GM23338 (cell line): ENCODE measurements around the gene GPR158. TPM values are rescaled to one million over a fixed set of nuclear protein-coding genes. Genes with fewer than 3 reads are reported as not detected.

Experiments used
- ATAC-seq: fragments of 200-7000 bp; cut with Tn5 transposase; 3 replicates; pipeline ENCODE4 v1.9.1; 2020
- DNase-seq: peaks from one replicate; pipeline ENCODE4 v3.0.0-alpha.2; 2015; ENCODE audit warnings: low spot score
- H2AFZ ChIP-seq: fragments of 200-600 bp; sonication (generic); 2 replicates; pipeline ENCODE4 v1.8.0; 2016; ENCODE audit warnings: antibody characterized with exemption, mild to moderate bottlenecking, moderate library complexity
- H3F3A ChIP-seq: fragments of 200-600 bp; sonication (generic); replicated peaks from 2 replicates; pipeline ENCODE4 v1.8.0; 2017; ENCODE audit warnings: antibody characterized with exemption, mixed run types, low read depth
- H3K27ac ChIP-seq: fragments of 200-600 bp; sonication (generic); 2 replicates; pipeline ENCODE4 v1.6.1; 2016; ENCODE audit warnings: low read depth
- H3K27me3 ChIP-seq: fragments of 200-600 bp; sonication (generic); 2 replicates; pipeline ENCODE4 v1.8.0; 2016; ENCODE audit warnings: mild to moderate bottlenecking, mixed run types, moderate library complexity; ENCODE audit not compliant: insufficient read depth
- H3K36me3 ChIP-seq: fragments of 200-600 bp; sonication (generic); 2 replicates; pipeline ENCODE4 v1.8.0; 2016; ENCODE audit warnings: mild to moderate bottlenecking; ENCODE audit not compliant: insufficient read depth
- H3K4me1 ChIP-seq: fragments of 200-600 bp; sonication (generic); 2 replicates; pipeline ENCODE4 v1.8.0; 2016; ENCODE audit warnings: mild to moderate bottlenecking, moderate library complexity; ENCODE audit not compliant: insufficient read depth
- H3K4me2 ChIP-seq: fragments of 200-600 bp; sonication (generic); 2 replicates; pipeline ENCODE4 v1.7.1; 2017; ENCODE audit warnings: mixed run types
- H3K4me3 ChIP-seq: fragments of 200-600 bp; sonication (generic); 2 replicates; pipeline ENCODE4 v1.6.1; 2016; ENCODE audit warnings: mixed run types
- H3K79me2 ChIP-seq: fragments of 200-600 bp; sonication (generic); replicated peaks from 2 replicates; pipeline ENCODE4 v1.8.0; 2017; ENCODE audit warnings: mild to moderate bottlenecking; ENCODE audit not compliant: insufficient read depth
- H3K9me2 ChIP-seq: fragments of 200-600 bp; sonication (generic); 2 replicates; pipeline ENCODE4 v1.8.0; 2017; ENCODE audit not compliant: insufficient read depth
- H4K20me1 ChIP-seq: fragments of 200-600 bp; sonication (generic); replicated peaks from 2 replicates; pipeline ENCODE4 v1.8.0; 2017; ENCODE audit warnings: mild to moderate bottlenecking; ENCODE audit not compliant: insufficient read depth
- H3K27ac Mint-ChIP-seq: 2 replicates; pipeline ENCODE4 v1.8.0; 2020; ENCODE audit warnings: inconsistent platforms, mild to moderate bottlenecking, moderate library complexity, mixed read lengths
- H3K27me3 Mint-ChIP-seq: 3 replicates; pipeline ENCODE4 v1.8.0; 2022; ENCODE audit warnings: low read depth, mild to moderate bottlenecking, moderate library complexity, mixed read lengths, inconsistent platforms; ENCODE audit not compliant: insufficient read depth, poor library complexity
- H3K36me3 Mint-ChIP-seq: 3 replicates; pipeline ENCODE4 v1.8.0; 2021; ENCODE audit warnings: low read depth, mild to moderate bottlenecking, inconsistent platforms, moderate library complexity, mixed read lengths
- H3K4me1 Mint-ChIP-seq: 3 replicates; pipeline ENCODE4 v1.8.0; 2020; ENCODE audit warnings: mild to moderate bottlenecking, inconsistent platforms, mixed read lengths
- H3K4me3 Mint-ChIP-seq: 3 replicates; pipeline ENCODE4 v1.8.0; 2021; ENCODE audit warnings: moderate library complexity, mild to moderate bottlenecking, inconsistent platforms, mixed read lengths
- H3K9me3 Mint-ChIP-seq: 3 replicates; pipeline ENCODE4 v1.8.0; 2020; ENCODE audit warnings: moderate library complexity, mild to moderate bottlenecking, inconsistent platforms, mixed read lengths
- CREB1 ChIP-seq: fragments of 250-450 bp; sonication (Bioruptor Pico); IDR thresholded peaks from 2 replicates; pipeline ENCODE4 v1.5.0; 2020; ENCODE audit warnings: low read depth, mild to moderate bottlenecking, moderate library complexity
- EZH2 ChIP-seq: fragments of 200-600 bp; sonication (generic); IDR thresholded peaks from one replicate; pipeline ENCODE4 v1.8.0; 2017; ENCODE audit warnings: antibody characterized with exemption, mild to moderate bottlenecking, low read depth; ENCODE audit not compliant: unreplicated experiment
- EZH2phosphoT487 ChIP-seq: fragments of 200-600 bp; sonication (generic); IDR thresholded peaks from one replicate; pipeline ENCODE4 v1.8.1; 2018; ENCODE audit warnings: antibody characterized with exemption; ENCODE audit not compliant: unreplicated experiment
- JUNB ChIP-seq: IDR thresholded peaks from one replicate; pipeline ENCODE4 v1.6.1; 2016; ENCODE audit warnings: antibody characterized with exemption; ENCODE audit not compliant: unreplicated experiment
- NANOG ChIP-seq: IDR thresholded peaks from 2 replicates; pipeline ENCODE4 v1.6.1; 2016; ENCODE audit warnings: antibody characterized with exemption, borderline replicate concordance
- POLR2AphosphoS5 ChIP-seq: IDR thresholded peaks from 2 replicates; pipeline ENCODE4 v1.6.1; 2016; ENCODE audit warnings: antibody characterized with exemption, low read depth
- ZNF114 ChIP-seq: fragments of 250-450 bp; sonication (Bioruptor Pico); IDR thresholded peaks from 2 replicates; pipeline ENCODE4 v1.5.0; 2020; ENCODE audit warnings: mild to moderate bottlenecking, moderate library complexity
- ZNF331 ChIP-seq: fragments of 250-450 bp; sonication (Bioruptor Pico); IDR thresholded peaks from 2 replicates; pipeline ENCODE4 v1.5.0; 2020; ENCODE audit warnings: low read depth, mild to moderate bottlenecking, moderate library complexity
- polyA plus RNA-seq: library from polyadenylated mRNA; unstranded; fragments of >200 nt; fragmentation: Nextera tagmentation; extraction: Ambion mirVana; gene quantifications from 2 replicates; pipeline ENCODE4 v1.2.1, GENCODE V29; 2016
- total RNA-seq: library from RNA; depleted of rRNA; stranded (reverse); fragments of >200 nt; shearing (Covaris generic); gene quantifications from 2 replicates; pipeline ENCODE4 v1.2.3, GENCODE V29; 2014
- TF ChIP-seq, protein P1 (sequence below): fragments of 250-450 bp; sonication (Bioruptor Pico); IDR thresholded peaks from 2 replicates; pipeline ENCODE4 v1.5.0; 2020; ENCODE audit warnings: mild to moderate bottlenecking, moderate library complexity
- TF ChIP-seq, protein P2 (sequence below): IDR thresholded peaks from one replicate; pipeline ENCODE4 v1.6.1; 2018; ENCODE audit warnings: antibody characterized with exemption; ENCODE audit not compliant: unreplicated experiment
- TF ChIP-seq, protein P3 (sequence below): IDR thresholded peaks from 2 replicates; pipeline ENCODE4 v1.6.1; 2016; ENCODE audit warnings: antibody characterized with exemption
- TF ChIP-seq, protein P4 (sequence below), 2 experiments: fragments of 200-600 bp in 1 of 2; sonication (generic) in 1 of 2; conservative IDR thresholded peaks; 2 replicates each; pipeline versions ENCODE4 v1.5.1 to v1.6.1; 2016 to 2017; ENCODE audit warnings: antibody characterized with exemption in 2 of 2, low read depth in 2 of 2, mild to moderate bottlenecking in 2 of 2, moderate library complexity in 1 of 2

The GPR158 gene
- total and polyA plus RNA-seq, 2 experiments from 2014 or later = 0.13 to 1.5 TPM

DNA sequence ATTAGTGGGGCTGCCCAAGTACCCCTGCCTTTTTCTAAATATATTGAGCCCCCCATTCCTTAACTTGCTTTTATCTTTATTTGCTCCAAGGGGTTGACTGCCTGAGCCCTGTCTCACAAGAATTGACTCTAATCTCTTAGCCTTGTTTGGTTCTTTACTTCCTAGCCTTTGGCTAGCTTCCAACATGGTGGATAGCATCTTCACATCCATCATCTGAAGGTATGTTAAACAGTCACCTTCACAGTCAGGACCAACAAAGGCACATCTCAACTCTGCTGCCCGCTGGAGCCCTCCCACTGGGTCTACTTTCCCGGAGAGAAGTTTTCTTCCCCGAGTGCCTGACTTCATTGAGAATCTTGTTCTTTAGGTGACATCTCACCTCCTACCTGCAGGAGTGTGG is 329.5 kb downstream of the GPR158 start (continued):
- TF ChIP-seq ZNF114 (CRISPR knock-in tag) (no peak), EZH2 (no peak), POLR2AphosphoS5 (no peak), JUNB (no peak)
- TF ChIP-seq, protein P1, sequence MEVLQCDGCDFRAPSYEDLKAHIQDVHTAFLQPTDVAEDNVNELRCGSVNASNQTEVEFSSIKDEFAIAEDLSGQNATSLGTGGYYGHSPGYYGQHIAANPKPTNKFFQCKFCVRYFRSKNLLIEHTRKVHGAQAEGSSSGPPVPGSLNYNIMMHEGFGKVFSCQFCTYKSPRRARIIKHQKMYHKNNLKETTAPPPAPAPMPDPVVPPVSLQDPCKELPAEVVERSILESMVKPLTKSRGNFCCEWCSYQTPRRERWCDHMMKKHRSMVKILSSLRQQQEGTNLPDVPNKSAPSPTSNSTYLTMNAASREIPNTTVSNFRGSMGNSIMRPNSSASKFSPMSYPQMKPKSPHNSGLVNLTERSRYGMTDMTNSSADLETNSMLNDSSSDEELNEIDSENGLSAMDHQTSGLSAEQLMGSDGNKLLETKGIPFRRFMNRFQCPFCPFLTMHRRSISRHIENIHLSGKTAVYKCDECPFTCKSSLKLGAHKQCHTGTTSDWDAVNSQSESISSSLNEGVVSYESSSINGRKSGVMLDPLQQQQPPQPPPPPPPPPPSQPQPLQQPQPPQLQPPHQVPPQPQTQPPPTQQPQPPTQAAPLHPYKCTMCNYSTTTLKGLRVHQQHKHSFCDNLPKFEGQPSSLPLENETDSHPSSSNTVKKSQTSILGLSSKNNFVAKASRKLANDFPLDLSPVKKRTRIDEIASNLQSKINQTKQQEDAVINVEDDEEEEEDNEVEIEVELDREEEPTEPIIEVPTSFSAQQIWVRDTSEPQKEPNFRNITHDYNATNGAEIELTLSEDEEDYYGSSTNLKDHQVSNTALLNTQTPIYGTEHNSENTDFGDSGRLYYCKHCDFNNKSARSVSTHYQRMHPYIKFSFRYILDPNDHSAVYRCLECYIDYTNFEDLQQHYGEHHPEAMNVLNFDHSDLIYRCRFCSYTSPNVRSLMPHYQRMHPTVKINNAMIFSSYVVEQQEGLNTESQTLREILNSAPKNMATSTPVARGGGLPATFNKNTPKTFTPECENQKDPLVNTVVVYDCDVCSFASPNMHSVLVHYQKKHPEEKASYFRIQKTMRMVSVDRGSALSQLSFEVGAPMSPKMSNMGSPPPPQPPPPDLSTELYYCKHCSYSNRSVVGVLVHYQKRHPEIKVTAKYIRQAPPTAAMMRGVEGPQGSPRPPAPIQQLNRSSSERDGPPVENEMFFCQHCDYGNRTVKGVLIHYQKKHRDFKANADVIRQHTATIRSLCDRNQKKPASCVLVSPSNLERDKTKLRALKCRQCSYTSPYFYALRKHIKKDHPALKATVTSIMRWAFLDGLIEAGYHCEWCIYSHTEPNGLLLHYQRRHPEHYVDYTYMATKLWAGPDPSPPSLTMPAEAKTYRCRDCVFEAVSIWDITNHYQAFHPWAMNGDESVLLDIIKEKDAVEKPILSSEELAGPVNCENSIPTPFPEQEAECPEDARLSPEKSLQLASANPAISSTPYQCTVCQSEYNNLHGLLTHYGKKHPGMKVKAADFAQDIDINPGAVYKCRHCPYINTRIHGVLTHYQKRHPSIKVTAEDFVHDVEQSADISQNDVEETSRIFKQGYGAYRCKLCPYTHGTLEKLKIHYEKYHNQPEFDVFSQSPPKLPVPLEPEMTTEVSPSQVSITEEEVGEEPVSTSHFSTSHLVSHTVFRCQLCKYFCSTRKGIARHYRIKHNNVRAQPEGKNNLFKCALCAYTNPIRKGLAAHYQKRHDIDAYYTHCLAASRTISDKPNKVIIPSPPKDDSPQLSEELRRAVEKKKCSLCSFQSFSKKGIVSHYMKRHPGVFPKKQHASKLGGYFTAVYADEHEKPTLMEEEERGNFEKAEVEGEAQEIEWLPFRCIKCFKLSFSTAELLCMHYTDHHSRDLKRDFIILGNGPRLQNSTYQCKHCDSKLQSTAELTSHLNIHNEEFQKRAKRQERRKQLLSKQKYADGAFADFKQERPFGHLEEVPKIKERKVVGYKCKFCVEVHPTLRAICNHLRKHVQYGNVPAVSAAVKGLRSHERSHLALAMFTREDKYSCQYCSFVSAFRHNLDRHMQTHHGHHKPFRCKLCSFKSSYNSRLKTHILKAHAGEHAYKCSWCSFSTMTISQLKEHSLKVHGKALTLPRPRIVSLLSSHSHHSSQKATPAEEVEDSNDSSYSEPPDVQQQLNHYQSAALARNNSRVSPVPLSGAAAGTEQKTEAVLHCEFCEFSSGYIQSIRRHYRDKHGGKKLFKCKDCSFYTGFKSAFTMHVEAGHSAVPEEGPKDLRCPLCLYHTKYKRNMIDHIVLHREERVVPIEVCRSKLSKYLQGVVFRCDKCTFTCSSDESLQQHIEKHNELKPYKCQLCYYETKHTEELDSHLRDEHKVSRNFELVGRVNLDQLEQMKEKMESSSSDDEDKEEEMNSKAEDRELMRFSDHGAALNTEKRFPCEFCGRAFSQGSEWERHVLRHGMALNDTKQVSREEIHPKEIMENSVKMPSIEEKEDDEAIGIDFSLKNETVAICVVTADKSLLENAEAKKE (CRISPR knock-in tag) = no peak

DNA sequence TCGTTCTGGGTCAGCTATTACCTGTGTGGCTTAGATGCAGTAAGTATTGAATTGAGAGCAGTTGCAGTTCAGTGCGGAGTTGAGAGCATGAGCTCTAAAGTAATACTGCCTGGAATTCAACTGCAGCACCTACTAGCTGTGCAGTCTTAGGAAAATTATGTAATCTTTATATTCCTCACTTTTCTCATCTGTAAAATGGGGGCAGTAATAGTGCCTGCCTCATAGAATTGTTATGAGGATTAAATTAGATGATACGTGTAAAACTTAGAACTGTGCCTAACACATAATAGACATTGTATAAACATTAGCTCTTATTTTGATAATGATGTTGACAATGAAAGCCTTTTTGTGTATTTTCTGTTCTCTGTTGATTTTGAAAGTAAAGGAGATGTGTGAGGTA is 330.0 kb downstream of the GPR158 start:
- Mint-ChIP-seq H3K36me3 (no peaks in the 10 kb centered on the region), H3K4me1 (peaks cover 37% of the 10 kb centered on the region), H3K4me3 (no peak overlapping the region), H3K9me3 (no peaks in the 10 kb centered on the region), H3K27ac (no peak overlapping the region), H3K27me3 (peaks cover 2% of the 10 kb centered on the region)
- no peaks in the 10 kb centered on the region for H3K9me2 ChIP-seq
- no peak overlapping the region for H3K4me3 ChIP-seq
- H3K79me2 ChIP-seq = no peaks in the 10 kb centered on the region
- H3K4me2 ChIP-seq = no peak overlapping the region
- DNase-seq (no peak), ATAC-seq (no peak)
- no peak overlapping the region for H2AFZ ChIP-seq
- no peaks in the 10 kb centered on the region for H3K27me3 ChIP-seq
- H3F3A ChIP-seq = no peaks in the 10 kb centered on the region
- H4K20me1 ChIP-seq = no peaks in the 10 kb centered on the region
- peaks cover 18% of the 10 kb centered on the region for H3K4me1 ChIP-seq
- H3K27ac ChIP-seq = no peak overlapping the region
- no peaks in the 10 kb centered on the region for H3K36me3 ChIP-seq
- TF ChIP-seq ZNF331 (CRISPR knock-in tag) (no peak), JUNB (no peak), CREB1 (no peak), EZH2phosphoT487 (no peak), POLR2AphosphoS5 (no peak), NANOG (no peak)
- TF ChIP-seq, protein P2, sequence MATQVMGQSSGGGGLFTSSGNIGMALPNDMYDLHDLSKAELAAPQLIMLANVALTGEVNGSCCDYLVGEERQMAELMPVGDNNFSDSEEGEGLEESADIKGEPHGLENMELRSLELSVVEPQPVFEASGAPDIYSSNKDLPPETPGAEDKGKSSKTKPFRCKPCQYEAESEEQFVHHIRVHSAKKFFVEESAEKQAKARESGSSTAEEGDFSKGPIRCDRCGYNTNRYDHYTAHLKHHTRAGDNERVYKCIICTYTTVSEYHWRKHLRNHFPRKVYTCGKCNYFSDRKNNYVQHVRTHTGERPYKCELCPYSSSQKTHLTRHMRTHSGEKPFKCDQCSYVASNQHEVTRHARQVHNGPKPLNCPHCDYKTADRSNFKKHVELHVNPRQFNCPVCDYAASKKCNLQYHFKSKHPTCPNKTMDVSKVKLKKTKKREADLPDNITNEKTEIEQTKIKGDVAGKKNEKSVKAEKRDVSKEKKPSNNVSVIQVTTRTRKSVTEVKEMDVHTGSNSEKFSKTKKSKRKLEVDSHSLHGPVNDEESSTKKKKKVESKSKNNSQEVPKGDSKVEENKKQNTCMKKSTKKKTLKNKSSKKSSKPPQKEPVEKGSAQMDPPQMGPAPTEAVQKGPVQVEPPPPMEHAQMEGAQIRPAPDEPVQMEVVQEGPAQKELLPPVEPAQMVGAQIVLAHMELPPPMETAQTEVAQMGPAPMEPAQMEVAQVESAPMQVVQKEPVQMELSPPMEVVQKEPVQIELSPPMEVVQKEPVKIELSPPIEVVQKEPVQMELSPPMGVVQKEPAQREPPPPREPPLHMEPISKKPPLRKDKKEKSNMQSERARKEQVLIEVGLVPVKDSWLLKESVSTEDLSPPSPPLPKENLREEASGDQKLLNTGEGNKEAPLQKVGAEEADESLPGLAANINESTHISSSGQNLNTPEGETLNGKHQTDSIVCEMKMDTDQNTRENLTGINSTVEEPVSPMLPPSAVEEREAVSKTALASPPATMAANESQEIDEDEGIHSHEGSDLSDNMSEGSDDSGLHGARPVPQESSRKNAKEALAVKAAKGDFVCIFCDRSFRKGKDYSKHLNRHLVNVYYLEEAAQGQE = no peak
- TF ChIP-seq, protein P3, sequence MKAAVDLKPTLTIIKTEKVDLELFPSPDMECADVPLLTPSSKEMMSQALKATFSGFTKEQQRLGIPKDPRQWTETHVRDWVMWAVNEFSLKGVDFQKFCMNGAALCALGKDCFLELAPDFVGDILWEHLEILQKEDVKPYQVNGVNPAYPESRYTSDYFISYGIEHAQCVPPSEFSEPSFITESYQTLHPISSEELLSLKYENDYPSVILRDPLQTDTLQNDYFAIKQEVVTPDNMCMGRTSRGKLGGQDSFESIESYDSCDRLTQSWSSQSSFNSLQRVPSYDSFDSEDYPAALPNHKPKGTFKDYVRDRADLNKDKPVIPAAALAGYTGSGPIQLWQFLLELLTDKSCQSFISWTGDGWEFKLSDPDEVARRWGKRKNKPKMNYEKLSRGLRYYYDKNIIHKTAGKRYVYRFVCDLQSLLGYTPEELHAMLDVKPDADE = no peak
- TF ChIP-seq, protein P4, sequence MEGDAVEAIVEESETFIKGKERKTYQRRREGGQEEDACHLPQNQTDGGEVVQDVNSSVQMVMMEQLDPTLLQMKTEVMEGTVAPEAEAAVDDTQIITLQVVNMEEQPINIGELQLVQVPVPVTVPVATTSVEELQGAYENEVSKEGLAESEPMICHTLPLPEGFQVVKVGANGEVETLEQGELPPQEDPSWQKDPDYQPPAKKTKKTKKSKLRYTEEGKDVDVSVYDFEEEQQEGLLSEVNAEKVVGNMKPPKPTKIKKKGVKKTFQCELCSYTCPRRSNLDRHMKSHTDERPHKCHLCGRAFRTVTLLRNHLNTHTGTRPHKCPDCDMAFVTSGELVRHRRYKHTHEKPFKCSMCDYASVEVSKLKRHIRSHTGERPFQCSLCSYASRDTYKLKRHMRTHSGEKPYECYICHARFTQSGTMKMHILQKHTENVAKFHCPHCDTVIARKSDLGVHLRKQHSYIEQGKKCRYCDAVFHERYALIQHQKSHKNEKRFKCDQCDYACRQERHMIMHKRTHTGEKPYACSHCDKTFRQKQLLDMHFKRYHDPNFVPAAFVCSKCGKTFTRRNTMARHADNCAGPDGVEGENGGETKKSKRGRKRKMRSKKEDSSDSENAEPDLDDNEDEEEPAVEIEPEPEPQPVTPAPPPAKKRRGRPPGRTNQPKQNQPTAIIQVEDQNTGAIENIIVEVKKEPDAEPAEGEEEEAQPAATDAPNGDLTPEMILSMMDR (conservative IDR thresholded peaks at IDR 0.05; ENCODE audit: low read depth in 2 of 2) = no peak
